Stimulated activated CD8-positive, alpha-beta memory T cell treated with anti-CD3 and anti-CD28 coated beads, Interleukin-7, amount 100 ng/mL, for 24 hours (primary cell): ENCODE results near the gene ARMC7.
"Not testable (repeated sequence)": the region's sequence is repeated elsewhere in the genome, so short reads cannot be mapped to it uniquely, and the experiment has no call there.

ENCODE experiments used
- DNase-seq: peaks from one replicate; pipeline ENCODE4 v3.0.0-alpha.2; 2020; ENCODE audit warnings: low read depth

Gene ARMC7

DNA sequence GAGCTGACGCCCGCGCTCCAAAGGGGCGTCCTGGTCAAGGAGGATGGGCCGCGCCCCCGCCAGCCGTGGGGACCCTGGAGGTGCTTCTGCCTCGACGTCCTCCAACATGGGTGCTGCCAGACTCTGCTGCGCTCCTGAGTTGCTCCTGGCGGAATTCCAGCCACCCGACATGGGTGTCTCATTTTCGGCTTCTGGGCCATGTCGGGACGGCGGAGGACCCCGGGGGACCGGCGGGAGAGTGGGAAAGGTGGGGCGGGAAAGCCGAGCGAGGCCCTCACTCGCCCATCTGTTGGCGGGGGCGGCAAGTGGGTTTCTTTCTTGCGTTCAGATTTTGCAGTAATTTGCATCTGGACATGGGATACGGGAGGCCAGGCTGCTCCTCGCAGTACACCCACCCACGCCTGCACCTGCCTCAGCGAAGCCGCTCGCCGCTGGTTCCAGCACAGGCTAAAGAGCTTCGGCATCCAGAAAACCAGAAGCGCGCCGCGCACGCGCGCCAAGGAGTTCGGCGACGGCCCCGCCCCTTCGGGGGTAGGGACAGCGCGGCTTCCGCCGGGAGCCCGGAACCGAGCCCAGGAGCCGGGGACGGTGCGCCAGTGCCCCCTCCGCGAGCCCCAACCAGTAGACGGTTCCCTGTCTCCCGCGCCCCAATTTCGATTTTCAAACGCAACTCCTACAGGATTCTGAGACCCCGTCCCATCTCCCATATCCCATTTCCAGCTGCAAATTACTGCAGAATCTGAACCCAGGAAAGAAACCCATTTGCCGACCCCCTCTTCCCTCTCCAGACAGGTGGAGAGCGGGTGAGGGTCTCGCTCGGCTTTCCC is at the start of gene ARMC7:
Gene ARMC7, plus strand, starts transcription at position 563 of the 827 bp plus-strand sequence. CDS start 320 bp downstream, outside the sequence.
- DNase-seq = peak; percentile 81

GRCh38 chr17:75060434-75061054 is 49.2 kb upstream of the ARMC7 start:
- no peak for DNase-seq

- no peak for DNase-seq
These were observed 48.7 kb upstream of the ARMC7 start for GRCh38 chr17:75061055-75061438.

DNA sequence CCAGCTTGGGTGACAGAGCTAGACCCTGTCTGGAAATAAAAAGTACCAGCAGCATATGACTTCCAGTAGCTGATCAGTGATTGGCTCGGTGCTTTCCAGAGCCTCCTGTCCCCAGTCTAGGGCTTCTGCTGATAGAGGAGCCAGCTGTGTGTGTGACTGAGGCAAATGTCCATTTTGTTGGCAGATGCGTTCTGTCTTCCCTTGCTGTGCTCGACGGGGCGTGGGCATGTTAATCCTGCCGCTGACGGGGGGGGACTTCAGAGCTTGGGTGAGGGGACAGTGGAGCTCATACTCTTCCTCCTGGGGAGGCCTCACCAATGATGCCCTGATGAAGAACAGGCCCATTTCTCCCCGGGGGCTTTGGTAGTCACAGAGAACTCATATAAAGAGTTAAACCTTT is 48.2 kb upstream of the ARMC7 start:
- no peak for DNase-seq

- no peak for DNase-seq
These were observed 46.6 kb upstream of the ARMC7 start for GRCh38 chr17:75063201-75063600.

- no peak for DNase-seq
These were observed 46.1 kb upstream of the ARMC7 start for GRCh38 chr17:75063626-75064025.

DNA sequence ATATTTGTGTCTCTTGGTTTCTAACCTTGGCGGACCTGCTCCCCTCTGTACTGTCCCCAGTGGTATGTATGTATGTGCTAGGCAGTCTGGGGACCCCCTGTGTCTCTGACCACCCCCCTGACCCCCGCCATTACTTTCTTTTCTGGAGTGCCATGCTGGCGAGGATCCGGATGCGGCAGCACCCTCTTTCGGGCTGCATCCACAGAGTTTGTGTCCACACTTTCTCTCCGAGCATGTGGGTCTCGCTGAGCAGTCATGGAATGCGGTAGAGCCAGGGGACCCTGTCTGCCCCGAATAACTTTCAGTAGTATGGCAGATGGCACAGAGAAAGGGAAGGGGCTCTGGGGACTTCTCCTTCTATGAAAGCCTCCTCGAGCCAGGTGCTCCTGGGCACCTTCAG is 45.7 kb upstream of the ARMC7 start:
- DNase-seq = no peak

GRCh38 chr17:75064460-75064859 is 45.3 kb upstream of the ARMC7 start:
- DNase-seq = no peak

- no peak for DNase-seq
These were observed 44.8 kb upstream of the ARMC7 start for GRCh38 chr17:75064867-75065561.

DNA sequence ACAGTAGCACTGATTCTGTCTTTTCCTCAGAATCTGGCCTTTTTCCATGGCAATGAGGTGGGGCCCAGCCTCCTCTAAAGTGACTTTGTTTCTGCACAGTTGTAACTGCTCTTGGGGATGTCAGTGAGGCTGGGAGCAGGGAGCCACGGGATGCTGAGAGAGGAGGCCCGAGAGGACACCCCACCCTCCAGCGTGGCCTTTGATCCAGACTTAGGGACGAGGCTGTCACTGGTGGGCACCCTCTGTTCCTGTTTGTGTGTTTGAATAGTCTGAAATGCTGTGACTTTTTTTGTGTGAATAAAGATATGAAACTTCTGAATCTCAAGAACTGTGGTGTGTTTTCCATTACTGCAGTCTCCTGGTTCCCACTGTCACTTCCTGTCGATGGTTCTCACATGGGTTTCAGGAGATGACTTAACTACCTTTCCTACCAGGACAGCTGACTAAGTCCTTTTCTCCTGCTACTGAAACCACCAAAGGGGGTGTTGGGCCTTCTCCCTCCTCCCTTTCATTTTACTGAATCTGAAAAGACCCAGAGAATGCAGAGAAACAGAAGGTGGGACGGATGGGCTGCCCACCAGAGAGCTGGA is 44.1 kb upstream of the ARMC7 start:
- DNase-seq = no peak

GRCh38 chr17:75067856-75068255 is 41.9 kb upstream of the ARMC7 start:
- no peak for DNase-seq

- no peak for DNase-seq
These were observed 41.0 kb upstream of the ARMC7 start for GRCh38 chr17:75068750-75069149.

- DNase-seq = no peak
These were observed 40.0 kb upstream of the ARMC7 start for GRCh38 chr17:75069783-75070182.

DNA sequence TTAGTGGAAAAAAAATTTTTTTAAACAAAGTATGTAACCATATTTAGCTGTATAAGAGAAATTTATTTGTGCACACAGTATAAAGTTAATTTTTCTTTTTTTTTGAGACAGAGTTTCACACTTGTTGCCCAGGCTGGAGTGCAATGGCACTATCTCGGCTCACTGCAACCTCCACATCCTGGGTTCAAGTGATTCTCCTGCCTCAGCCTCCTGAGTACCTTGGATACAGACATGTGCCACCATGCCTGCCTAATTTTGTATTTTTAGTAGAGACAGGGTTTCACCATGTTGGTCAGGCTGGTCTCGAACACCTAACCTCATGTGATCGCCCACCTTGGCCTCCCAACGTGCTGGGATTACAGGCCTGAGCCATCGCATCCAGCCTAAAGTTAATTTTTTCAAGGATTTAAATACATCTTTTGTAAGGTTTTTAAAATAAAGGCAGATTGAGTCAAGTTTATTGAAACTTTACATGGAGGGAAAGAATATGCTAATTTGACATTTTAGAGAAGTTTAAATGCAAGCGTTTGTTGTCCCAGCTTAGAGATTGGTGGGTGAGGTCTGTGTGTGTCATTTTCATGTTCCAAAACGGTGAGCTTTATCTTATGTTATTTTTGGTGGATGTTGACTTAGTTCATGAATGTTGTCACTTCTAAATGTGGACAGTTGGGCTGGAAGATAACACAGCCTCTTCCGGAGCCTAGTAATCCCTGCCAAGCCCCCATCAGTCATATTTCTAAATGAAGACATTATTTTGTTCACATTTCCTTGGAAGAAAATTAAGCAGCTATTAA is 38.1 kb upstream of the ARMC7 start:
- DNase-seq = not testable (repeated sequence)

DNA sequence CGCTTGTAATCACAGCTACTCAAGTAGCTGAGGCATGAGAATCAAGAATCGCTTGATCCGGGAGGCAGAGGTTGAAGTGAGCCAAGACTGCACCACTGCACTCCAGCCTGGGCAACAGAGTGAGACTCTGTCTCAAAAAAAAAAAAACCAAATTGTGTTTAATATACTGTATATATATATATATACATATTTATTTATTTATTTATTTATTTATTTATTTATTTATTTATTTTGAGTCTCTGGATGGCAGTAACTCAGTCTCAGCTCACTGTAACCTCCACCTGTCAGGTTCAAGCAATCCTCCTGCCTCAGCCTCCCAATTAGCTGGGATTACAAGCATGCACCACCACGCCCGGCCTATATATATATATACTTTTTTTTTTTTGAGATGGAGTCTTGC is 36.9 kb upstream of the ARMC7 start:
- not testable (repeated sequence) for DNase-seq

GRCh38 chr17:75073618-75074047 is 36.1 kb upstream of the ARMC7 start:
- no peak for DNase-seq

DNA sequence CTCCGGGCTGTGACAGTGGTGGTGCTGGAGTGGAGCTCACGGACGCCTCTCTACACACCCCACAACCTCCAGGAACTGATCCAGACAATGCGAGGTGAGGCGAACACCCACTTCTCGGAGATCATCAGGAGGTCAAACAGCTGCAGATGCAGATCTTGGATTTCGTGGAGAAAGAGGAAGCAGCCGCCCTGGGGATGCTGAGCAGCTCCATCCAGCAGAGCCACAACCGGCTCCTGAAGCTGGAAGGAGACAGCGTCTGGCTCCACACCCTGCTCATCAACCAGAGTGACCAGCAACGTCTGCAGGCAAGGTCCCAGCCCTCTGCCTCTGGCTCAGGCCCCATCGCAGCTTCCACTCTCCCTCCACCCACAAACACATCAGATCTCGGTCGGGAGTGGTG is 35.2 kb upstream of the ARMC7 start:
- no peak for DNase-seq

- DNase-seq = no peak
These were observed 34.0 kb upstream of the ARMC7 start for GRCh38 chr17:75075597-75076336.

GRCh38 chr17:75077072-75077495 is 32.7 kb upstream of the ARMC7 start:
- DNase-seq = no peak

DNA sequence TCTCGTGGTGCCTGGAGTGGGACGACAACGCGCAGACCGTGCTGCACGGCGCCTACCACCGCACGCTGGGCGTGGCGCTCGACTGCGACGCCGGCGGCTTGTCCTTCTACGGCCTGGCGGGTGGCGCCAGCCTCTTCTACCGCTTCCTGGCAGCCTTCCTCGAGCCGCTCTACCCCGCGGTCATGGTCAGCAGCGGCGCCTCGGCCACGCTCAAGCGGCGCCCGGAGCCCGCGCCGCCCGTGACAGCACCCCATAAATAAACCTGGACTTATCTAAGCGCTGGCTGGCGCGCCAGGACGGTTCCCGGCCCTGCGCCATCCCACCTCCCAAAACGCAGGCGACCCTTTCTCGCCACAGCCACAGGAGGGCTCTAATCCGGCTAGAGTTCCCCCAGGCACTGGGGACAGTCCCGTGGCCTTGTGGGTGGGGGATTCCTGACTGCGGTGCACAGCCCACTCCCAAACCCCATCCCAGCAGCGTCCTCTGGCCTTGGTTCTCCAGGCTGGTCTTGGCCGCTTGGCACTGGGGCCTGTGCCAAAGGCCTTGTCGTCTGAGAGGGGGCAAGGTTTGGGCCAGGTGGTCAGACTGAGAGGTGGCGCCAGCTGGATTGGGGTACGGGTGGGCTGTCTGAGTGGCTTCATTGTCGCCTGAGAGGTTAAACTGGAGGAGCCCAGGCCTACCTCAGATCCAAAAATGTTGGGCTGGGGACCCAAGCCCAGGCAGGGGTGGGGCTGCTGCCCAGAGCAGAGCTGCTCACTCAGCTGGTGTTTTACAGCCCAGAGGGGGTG is 32.1 kb upstream of the ARMC7 start:
- DNase-seq = no peak
